NCI-H2029 treated with DMSO at 0.1 percent for 48 hours (cell line): ENCODE measurements around the gene RAB40C.
A peak's percentile ranks its signal among the peaks of the same experiment; 100 is the strongest.

Experiments used
- DNase-seq: peaks from one replicate; lab custom pipeline; 2025; lab: John Stamatoyannopoulos, UW

Gene RAB40C

DNA sequence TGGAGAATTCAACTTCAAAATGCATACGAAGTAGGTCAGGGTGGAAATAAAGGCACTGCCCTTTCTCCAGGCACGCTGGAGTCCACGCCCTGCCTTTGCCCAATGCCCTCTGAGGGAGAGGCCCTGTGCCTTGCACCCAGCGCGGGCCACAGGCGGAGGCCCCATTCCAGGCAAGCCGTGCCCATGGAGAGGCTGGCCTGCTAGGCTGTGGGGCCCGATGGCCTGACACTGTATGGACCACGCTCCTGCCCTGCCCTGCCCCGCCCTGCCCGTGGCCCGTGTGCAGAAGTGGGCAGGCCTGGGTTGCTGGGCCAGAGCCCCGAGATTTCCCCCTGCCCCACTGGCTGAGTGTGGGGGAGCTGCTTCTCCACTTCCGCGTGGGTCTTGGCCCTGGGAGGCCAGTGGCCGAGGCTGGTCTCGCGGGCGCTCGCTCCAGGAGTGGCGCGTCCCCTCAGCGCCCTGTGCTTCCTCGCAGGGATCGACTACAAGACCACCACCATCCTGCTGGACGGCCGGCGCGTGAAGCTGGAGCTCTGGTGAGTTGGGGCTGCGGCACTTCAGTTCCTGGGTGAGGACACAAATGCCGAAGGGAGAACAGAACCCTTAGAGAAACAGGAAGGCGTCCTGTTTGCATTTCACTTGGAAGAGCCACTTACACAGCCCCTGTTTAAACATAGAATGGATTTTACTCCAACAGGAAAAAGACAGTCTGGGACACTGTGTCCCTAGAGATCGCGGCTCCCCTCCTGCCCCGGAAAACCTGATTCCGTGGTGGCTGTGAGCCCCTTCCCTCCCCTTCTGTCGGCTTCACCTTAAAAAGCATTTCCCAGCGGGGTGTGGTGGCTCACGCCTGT, 27.1 kb downstream of the RAB40C start:
- DNase-seq, result peak; percentile 75

DNA sequence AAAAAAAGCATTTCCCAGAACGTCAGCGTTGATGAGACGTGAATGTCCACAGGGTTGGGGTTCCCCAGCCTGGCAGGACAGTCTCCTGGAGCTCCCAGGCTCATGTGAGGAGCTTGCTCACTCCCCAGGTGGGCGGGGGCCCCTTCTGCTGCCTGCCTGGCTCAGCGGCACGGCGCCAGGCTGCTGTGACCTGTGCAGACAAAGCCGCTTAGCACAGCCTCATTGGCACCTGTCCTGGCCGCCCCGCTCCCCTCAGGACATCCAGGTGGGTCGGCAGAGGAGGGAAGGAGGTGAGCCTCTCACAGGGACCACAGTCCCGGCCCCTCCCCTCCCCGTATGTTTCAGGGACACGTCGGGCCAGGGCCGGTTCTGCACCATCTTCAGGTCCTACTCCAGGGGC, 28.0 kb downstream of the RAB40C start:
- no peak for DNase-seq

DNA sequence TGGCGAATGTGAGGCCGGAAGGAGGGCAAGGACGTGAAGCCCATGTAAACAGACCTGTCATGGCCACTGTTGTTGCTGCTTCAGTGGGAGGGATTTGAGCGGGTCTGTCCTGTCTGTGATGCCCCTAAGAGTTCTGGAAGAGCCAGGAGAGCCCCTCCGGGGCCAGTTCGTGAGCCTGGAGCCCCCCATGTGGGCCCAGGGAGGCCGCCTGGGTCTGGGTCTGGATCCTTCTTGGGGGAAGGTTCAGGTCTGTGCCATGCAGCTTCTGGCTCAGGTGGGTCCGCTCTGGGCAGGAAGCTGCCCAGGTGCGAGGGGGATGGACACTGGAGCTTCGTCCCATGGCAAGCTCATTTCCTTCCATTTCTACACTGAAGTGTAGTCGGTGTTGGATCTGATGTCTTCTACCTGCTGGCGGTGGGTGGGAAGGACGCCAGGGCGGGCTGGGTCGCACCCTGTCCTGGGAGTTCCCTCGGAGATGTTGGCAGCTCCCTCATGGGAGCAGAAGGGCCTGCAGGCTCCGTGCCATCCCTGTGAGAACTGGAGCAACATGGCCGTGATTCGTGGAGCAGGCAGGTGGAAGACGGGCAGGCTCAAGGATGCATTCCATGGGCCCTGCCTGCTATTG, 29.7 kb downstream of the RAB40C start:
- DNase-seq, result no peak

DNA sequence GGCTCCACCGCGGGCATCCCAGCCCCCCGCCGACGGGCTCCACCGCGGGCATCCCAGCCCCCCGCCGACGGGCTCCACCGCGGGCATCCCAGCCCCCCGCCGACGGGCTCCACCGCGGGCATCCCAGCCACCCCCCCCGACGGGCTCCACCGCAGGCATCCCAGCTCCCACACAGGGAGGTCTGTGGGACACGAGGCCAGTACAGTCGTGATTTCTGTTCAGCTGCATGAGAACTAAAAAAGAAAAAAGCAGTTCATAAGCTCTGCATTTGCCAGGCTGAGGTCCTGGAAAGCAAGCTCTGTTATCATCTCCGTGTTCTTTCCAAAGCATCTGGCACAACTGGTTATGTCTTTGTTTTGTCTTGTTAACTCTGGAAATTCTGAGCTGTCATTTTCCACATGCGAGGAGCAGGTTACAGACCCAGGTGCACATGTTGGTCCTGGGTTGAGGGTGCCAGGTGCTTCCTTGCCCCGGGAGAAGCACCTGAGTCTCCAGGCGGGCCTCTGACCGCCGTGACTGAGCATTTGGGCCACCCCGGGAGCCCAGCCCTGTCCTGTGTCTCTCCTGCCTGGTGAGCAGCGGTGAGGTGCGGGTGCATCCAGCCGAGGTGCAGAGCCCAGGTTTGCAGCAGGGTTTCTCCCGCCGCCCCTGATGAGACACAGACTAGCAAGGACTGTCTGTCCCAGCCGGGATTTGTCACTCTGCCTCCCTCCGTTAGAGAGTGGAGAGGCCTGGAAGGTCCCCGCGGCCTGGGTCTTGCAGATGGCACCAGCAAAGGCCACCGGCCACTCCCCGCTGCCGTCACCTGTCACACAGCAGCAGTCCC, 31.0 kb downstream of the RAB40C start:
- DNase-seq, result no peak

DNA sequence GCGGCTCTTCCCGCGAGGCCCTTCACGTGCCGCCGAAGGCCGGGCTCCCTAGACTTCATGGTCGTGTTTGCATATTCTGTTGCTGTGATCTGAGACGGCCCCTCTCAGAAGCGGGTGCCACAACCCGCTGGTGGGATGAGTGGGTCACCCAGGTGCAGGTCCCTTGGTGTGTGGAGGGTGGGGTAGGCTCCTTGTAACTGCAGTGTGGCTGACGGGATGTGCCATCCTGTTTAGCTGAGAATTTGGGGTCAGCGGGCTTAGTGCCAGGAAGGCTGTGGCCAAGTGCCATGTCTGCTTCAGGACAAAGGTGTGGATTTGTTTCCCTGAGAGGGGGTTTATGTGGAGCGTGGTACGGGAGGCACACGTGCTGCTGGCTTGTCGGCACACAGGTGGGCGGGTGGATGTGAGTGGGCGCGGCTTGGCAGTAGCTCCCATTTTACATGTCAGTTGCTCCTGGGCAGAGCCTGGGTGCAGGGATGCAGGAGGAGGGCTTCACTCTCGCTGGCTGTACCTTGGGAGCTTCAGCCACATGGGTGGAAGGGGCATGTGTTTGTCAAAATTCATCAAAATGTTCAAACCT, 31.8 kb downstream of the RAB40C start:
- DNase-seq, result peak; percentile 17

DNA sequence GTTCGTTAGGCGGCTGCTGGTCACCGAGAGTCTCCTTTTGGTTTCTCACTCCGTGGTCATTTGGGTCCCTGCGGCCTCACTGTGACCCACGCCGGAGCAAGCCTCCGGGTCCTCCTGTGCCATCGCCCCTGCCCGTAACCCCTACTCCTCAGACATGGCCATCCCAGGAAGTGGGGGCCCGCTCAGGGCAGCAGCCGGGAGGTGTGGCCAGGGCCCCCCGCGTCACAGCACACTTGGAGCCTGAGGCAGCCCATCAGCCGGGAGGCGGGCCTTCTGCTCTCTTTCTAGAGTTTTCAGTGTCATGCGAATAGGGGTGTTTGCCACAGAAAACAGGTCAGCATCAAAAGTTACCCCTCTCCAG, 33.0 kb downstream of the RAB40C start:
- DNase-seq, result no peak

DNA sequence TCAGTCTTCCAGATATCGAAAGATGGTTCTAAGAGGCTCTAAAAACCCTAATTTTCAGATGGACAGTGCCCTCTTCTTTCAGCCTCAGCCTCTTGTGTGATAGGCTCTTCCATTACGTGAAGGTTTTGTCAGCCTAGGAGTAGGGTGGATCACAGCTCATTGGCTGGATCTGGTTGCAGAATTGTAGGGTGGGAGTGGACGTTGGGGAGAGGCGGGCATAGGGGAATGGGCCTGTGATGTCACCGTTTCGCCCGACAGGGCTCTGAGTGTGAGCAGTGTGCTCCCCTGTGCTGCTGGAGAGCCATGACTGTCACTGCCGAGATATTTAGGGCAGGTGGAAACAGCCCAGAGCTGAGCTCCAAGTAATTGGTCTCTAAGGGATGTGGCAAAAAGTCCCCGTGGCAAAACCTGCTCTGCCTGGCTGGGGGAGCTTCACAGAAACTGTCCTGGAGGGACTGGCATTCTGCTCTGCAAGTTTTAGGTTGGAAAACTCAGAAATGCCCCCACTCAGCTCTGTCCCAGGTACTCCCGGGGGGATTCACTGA, 34.7 kb downstream of the RAB40C start:
- no peak for DNase-seq

DNA sequence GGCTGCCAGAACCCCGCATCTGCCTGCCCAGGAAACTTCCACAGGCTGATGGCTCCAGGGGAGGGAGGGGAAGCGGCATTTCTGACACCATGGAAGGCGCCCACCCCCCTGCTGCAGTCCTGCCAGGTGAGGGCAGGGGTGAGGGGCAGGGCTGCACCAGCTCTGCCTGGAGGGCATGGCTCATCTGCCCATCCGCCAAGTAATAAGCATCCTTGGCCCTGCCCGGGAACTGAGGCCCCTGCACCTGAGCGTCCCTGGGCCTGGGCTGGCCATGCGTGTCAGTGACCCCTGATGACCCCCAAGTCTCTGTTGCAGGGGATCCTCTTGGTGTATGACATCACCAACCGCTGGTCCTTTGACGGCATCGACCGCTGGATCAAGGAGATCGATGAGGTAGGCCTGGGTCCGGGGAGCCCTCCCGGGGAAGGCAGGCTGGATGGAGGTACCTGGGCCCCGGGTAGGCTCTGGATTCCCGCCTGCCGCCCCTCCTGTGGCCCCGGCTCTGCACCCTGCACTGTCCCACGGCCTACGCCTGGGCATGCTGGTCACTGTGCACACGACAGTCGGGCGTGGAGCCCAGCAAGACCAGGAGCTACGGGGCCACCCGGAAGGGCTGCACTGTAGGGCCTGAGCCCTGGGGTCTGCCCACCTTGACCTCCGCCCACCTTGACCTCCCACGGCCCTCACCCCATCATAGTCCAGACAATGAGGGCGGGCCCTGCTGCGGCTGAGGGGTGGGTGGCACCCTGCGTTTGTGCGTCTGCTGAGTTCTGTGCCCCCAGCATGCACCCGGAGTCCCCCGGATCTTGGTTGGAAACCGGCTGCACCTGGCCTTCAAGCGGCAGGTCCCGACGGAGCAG, 35.5 kb downstream of the RAB40C start:
- DNase-seq, result no peak

DNA sequence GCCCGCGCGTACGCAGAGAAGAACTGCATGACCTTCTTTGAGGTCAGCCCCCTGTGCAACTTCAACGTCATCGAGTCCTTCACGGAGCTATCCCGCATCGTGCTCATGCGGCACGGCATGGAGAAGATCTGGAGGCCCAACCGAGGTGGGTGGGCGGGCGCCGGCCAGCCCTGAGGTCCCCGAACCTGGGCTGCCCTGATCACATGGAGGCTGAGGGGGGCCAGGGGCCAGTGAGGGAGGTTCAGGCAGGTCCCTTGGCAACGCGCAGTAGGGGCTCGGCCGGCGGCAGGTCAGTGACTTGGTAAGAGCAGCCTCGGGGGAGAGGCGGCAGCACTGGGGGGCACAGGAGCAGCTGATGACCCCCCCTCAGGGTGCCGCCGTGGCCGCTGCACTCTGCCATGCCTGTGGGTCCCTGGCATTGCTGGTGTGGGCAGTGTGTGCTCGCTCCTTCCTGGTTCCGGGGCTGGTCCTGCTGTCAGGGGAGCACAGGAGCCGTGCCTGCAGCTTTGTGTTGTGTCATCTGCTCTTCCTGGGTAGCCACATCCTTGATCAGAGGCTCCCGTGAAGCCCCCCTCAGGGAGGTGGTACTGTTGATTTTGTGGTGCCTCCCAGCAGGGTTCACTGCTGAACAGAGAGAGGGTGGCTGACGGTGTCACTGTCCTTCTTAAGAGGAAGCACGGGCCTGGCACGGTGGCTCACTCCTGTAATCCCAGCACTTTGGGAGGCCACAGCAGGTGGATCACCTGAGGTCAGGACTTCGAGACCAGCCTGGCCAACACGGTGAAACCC, 36.3 kb downstream of the RAB40C start:
- no peak for DNase-seq

DNA sequence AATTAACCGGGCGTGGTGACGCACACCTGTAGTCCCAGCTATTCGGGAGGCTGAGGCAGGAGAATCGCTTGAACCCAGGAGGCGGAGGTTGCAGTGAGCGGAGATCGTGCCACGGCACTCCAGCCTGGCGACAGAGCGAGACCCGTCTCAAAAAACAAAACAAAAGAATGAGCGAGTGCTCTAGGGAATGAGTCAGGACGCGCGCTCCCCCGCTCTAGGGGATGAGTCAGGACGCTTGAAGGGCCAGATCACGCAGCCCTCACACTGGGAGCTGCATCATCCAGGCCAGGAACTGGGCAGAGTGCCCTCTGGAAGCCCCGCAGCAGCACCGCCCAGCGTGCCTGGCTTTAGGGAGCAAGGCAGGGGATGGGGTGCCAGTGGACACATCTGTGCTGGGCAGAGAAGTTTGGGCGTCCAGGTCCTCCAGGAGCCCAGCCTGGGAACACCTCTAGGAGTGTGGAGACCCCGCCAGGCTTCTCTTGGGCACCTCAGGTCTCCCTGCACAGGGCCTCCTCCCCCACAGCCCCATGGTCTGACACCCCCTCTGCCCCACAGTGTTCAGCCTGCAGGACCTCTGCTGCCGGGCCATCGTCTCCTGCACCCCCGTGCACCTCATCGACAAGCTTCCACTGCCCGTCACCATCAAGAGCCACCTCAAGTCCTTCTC, 37.1 kb downstream of the RAB40C start:
- DNase-seq, result no peak

DNA sequence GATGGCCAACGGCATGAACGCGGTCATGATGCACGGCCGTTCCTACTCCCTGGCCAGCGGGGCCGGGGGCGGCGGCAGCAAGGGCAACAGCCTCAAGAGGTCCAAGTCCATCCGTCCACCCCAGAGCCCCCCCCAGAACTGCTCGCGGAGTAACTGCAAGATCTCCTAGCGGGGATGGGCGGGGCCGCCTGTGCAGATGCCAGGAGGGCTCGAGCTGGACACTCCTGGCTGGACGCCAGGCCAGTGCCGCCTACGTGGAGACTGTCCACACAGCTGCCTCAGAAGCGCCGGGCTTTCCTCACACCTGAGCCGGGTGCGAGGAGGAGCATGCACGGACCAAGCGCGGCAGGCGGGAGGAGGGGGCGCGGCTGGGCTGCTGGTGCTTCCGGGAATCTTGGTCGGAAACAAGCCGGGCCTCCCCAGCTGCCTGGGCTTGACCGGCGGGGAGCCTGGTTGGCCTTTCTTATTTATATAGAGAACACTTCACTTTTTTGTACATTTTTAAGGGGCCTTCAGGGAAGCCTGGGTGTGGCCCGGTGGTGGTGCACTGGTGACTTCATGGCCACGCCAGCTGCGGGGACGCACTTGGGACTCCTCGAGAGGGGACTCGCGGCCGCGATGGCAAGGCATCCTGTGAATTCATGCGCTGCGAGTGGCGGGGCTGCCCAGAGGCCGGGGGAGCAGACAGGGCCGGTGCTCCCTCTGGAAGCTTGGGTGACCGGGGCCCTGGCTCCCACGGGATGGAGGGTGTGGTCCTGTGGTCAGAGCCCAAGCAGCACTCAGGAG, 37.8 kb downstream of the RAB40C start:
- DNase-seq, result peak; percentile 45

DNA sequence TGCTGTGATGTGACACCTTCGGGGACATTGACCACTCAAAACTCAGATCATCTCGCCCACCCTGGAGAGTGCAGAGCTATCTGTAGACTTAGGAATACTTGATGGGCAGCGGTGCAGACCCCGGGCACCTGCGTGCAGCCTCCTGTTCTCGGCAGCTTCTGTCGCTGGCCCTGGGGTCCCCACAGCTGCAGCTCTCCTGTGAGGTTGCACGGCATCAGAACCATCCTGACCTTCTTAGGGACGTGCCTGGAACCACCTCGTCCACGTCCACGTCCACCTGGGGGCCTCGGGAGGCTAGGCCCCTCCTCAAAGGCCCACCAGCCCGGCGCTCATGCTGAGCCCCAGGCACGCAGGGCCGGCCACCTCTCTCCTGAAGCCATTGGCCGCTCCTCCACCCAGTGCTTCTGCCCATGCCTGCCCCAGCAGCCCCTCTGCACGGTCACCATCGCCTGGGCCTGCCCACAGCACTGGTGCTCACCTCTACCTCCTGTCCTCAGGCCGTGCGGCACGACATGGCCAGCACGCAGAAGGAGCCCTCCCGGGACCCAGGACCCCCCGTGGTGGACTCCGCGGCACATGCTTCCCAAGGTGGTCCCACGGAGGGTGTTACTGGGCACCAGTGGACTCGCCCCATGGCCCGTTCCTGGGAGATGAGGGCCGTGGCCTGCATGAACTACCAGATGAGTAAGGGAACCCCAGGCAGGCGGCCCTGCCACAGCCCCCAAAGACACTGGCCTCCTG, 38.6 kb downstream of the RAB40C start:
- DNase-seq, result no peak

DNA sequence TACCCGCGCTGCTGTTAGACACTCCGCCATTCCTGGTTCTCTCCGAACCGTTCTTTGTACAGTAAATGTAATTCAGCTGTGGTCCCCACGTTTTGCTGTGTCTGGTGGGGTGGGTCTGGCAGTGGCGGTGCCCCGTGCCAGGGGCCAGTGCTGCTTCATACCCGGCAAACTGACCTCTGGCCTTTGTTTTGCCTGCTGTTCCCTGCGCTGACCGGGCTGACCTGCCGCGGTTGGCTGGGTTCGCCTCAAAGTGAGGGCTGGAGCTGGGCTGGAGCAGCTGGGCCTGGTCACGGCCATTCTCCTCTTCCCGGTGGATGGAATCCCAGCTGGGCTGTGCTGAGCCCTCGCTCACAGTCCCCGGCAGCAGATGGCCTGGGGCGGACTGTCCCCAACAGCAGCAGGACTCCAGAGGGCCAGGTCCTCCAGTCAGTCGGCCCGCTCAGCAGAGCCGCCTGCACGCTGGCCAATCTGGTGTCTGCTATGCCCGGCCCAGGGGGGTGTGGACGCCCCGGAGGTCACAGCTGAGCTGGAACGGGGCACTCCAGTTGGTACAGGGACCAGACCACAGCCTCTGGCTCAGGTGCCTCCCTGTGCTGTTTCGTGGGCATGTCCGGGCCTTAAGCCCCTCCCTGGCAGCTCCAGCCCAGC, 39.4 kb downstream of the RAB40C start:
- no peak for DNase-seq

DNA sequence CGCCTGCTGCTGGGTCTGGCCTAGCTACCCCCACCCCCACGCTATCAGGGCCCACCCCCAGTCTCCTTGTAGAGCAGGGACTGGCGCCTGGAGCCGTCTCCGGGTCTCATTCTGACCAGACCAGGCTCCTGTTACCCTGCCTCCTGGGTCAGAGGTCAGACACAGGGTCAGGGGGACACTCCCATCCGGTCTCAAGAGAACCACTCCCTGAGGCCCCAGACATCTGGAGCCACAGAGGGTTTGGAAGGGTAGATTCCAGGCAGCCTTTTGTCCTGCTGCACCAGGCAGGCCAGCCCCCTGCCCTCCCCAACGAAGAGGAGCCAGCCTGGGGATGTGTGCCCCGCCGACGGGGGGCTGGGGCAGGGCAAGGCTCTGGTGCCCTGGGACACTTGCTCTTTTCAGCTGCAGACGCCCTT, 40.0 kb downstream of the RAB40C start:
- no peak for DNase-seq

DNA sequence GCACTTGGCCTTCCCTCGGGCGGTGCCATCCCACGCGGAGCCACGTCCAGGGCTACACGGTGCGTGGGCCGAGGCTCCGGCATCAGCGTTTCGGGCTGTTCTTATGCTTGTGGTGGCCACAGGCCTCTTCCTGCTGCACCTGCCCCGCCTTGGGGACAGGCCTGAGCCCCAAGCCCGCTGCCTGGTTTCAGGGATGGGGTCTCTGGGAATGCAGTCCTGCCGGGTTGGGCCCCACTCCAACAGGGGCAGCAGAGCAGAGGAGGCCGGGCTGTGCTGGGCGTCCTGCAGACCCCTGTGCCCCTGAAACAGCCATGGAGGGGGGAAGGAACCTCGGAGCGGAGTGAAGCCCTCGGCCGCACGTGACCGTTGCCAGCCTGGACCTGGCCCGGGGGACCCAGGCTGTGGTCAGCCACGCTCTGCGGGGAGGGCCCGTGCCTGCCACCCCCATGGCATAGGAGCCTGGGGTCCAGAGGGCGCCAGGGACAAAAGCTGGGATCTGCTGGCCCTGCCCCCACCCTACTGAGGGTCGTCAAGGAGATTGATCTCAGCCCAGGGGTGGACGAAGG, 40.5 kb downstream of the RAB40C start:
- DNase-seq, result no peak

DNA sequence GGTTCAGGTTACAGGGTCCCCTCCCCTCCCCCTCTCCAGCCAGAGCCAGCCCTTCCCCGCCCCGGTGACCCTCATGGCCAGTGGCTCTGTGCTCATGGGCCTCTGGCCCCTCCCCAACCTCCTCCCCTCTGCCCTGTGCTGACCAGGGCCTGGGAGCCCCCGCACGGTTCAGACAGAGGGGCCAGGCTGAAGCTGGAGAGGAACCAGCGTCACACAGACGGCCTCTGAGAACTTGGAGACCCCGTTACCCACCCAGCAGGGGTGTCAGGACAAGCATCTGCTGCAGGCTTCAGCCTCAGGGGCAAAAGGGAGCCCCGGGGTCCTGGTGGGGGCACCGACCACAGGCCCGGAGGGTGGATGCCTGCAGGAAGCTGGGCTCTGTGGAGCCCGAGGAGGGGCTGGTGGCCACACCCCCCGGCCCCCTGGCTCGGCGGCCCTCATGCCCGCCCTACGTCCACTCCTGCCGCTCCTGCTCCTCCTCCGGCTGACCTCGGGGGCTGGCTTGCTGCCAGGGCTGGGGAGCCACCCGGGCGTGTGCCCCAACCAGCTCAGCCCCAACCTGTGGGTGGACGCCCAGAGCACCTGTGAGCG, 41.0 kb downstream of the RAB40C start, which contains the start of gene WFIKKN1:
Gene WFIKKN1, plus strand, starts transcription at position 171 of the 591 bp plus-strand sequence. Its CDS starts 269 bp downstream, at position 440.
- no peak for DNase-seq

DNA sequence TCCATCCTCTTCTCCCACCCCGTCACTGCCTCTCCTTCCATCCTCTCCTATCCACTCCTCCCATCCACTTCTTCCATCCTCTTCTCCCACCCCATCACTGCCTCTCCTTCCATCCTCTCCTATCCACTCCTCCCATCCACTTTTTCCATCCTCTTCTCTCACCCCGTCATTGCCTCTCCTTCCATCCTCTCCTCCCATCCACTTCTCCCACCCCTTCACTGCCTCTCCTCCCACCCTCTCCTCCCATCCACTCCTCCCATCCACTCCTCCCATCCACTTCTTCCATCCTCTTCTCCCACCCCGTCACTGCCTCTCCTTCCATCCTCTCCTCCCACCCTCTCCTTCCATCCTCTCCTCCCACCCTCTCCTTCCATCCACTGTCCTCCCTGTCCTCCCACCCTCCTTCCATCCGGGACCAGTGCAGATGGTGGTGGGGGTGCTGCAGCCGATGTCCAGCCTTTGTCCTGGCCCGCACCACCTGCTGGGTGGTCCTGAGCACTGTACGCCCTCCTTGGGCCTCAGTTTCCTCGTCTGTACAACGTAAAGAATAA, 42.0 kb downstream of the RAB40C start:
- DNase-seq, result no peak
